Right atrium auricular region (tissue), 2 donors: ENCODE measurements around the gene GCM1. TPM values are rescaled to one million over a fixed set of nuclear protein-coding genes. Genes with fewer than 3 reads are reported as not detected.
"Not testable (repeated sequence)": the region's sequence is repeated elsewhere in the genome, so short reads cannot be mapped to it uniquely, and the experiment has no call there.

Source experiments
- DNase-seq: peaks from one replicate; pipeline ENCODE4 v3.0.0-alpha.2; 2019; ENCODE audit warnings: low spot score
- H3K27ac ChIP-seq, 2 donors: fragments of 200-600 bp; sonication (generic); 1 replicate in 1 of 2; 2 replicates in 1 of 2; pipeline ENCODE4 v1.5.1; 2016 to 2019
- H3K27me3 ChIP-seq, 2 donors: fragments of 200-600 bp; sonication (generic); one replicate each; pipeline versions ENCODE4 v1.5.1 to v1.6.0; 2017 to 2019
- H3K36me3 ChIP-seq: fragments of 200-600 bp; sonication (generic); one replicate; pipeline ENCODE4 v1.5.1; 2016
- H3K4me1 ChIP-seq, 2 donors: fragments of 200-600 bp; sonication (generic); one replicate each; pipeline versions ENCODE4 v1.5.1 to v1.6.0; 2017 to 2019
- H3K4me3 ChIP-seq, 2 donors: fragments of 200-600 bp; sonication (generic); 1 replicate in 1 of 2; 2 replicates in 1 of 2; pipeline ENCODE4 v1.5.1; 2017 to 2019; ENCODE audit warnings: mild to moderate bottlenecking in 1 of 2, moderate library complexity in 1 of 2
- H3K9me3 ChIP-seq, 2 donors: fragments of 200-600 bp; sonication (generic); one replicate each; pipeline ENCODE4 v1.5.1; 2019
- total RNA-seq, 2 donors: library from RNA; depleted of rRNA; stranded (reverse); fragments of >200 nt; gene quantifications; one replicate each; pipeline ENCODE4 v1.1.0, GENCODE V29; 2016
- TF ChIP-seq, protein P1 (sequence below), 2 donors: fragments of 200-600 bp; sonication (generic); IDR thresholded peaks; one replicate each; pipeline ENCODE4 v1.5.1; 2019; ENCODE audit warnings: antibody characterized with exemption in 2 of 2

The GCM1 gene
- total RNA-seq, 2 donors from 2014 or later = not detected

- Histone ChIP-seq H3K36me3 (no peaks in the 10 kb centered on the region), H3K9me3 (no peaks in the 10 kb centered on the region), H3K4me3 (no peak overlapping the region), H3K27ac (no peak overlapping the region), H3K27me3 (no peaks in the 10 kb centered on the region), H3K4me1 (no peaks in the 10 kb centered on the region)
- TF ChIP-seq, protein P1, sequence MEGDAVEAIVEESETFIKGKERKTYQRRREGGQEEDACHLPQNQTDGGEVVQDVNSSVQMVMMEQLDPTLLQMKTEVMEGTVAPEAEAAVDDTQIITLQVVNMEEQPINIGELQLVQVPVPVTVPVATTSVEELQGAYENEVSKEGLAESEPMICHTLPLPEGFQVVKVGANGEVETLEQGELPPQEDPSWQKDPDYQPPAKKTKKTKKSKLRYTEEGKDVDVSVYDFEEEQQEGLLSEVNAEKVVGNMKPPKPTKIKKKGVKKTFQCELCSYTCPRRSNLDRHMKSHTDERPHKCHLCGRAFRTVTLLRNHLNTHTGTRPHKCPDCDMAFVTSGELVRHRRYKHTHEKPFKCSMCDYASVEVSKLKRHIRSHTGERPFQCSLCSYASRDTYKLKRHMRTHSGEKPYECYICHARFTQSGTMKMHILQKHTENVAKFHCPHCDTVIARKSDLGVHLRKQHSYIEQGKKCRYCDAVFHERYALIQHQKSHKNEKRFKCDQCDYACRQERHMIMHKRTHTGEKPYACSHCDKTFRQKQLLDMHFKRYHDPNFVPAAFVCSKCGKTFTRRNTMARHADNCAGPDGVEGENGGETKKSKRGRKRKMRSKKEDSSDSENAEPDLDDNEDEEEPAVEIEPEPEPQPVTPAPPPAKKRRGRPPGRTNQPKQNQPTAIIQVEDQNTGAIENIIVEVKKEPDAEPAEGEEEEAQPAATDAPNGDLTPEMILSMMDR (IDR thresholded peaks at IDR 0.05) = no peak
- DNase-seq = no peak
Observed at GRCh38 chr6:53159558-53159957, 10.9 kb upstream of the GCM1 start.

DNA sequence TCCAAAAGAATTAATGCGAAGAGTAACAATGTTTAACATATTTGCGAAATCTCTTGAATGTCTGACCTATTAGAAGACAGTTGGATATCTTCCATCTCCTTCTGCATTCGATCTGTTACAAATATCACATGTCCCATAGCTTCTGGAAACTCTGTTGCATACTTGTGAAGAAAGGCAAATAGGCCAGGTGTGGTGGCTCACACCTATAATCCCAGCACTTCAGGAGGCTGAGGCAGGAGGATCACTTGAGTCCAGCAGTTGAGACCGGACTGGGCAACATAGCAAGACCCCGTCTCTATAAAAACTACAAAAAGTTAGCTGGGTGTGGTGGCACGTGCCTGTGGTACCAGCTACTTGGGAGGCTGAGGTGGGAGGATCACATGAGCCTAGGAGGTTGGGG lies 9.4 kb upstream of the GCM1 start:
- not testable (repeated sequence) for H3K27me3 ChIP-seq, H3K4me3 ChIP-seq, H3K4me1 ChIP-seq, DNase-seq, H3K27ac ChIP-seq, H3K9me3 ChIP-seq, H3K36me3 ChIP-seq

DNA sequence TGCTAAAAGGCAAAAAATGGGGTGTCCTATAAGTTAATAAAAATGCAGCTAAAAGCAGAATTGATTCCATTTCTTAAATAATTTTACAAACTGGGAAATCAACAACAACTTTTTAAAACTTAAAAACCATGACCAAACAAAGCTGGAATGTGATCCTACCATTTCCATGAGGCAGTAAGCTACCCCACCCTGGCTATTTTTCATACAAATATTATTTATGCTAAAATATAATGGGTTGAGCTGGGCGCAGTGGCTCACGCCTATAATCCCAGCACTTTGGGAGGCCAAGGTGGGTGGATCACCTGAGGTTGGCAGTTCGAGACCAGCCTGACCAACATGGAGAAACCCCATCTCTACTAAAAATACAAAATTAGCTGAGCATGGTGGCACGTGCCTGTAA lies 6.6 kb upstream of the GCM1 start:
- not testable (repeated sequence) for H3K36me3 ChIP-seq, H3K27me3 ChIP-seq, H3K4me1 ChIP-seq, H3K9me3 ChIP-seq, H3K4me3 ChIP-seq, DNase-seq, H3K27ac ChIP-seq

- Histone ChIP-seq H3K4me1 (no peaks in the 10 kb centered on the region), H3K27ac (no peak overlapping the region), H3K27me3 (no peaks in the 10 kb centered on the region), H3K4me3 (no peak overlapping the region), H3K36me3 (no peaks in the 10 kb centered on the region), H3K9me3 (no peaks in the 10 kb centered on the region)
- TF ChIP-seq, protein P1 (IDR thresholded peaks at IDR 0.05) = no peak
- no peak for DNase-seq
Observed at GRCh38 chr6:53154794-53155193, 6.2 kb upstream of the GCM1 start.

DNA sequence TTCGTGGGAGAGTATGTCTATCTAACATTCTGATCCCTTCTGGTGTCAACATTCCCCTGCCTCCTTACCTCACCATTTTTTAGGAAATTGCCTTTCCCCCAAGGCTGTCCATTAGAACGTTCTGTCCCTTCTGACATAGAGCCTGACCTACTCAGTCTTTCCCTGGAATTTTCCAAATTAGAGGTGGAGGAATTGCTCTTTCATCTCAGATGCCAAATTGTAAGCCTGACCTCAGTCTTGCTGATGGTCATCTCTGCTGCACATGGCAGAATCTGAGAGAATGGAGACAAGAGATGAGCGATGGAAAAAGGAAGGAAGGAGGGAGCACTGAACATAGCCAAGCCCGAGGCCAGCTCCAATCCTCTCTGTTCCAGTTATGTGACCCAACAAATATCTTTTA lies 5.4 kb upstream of the GCM1 start:
- no peak for DNase-seq
- no peaks in the 10 kb centered on the region for H3K27me3 ChIP-seq
- no peaks in the 10 kb centered on the region for H3K9me3 ChIP-seq
- H3K27ac ChIP-seq = peak overlapping the region in 1 of 2 donors; percentile 6
- H3K4me1 ChIP-seq = no peaks in the 10 kb centered on the region
- H3K4me3 ChIP-seq = no peak overlapping the region
- H3K36me3 ChIP-seq = no peaks in the 10 kb centered on the region
- TF ChIP-seq, protein P1 (IDR thresholded peaks at IDR 0.05) = no peak

- Histone ChIP-seq H3K4me1 (no peaks in the 10 kb centered on the region), H3K9me3 (no peaks in the 10 kb centered on the region), H3K27me3 (no peaks in the 10 kb centered on the region), H3K4me3 (no peak overlapping the region), H3K27ac (no peak overlapping the region), H3K36me3 (no peaks in the 10 kb centered on the region)
- no peak for DNase-seq
- TF ChIP-seq, protein P1 (IDR thresholded peaks at IDR 0.05) = no peak
Observed at GRCh38 chr6:53152576-53152975, 3.9 kb upstream of the GCM1 start.

DNA sequence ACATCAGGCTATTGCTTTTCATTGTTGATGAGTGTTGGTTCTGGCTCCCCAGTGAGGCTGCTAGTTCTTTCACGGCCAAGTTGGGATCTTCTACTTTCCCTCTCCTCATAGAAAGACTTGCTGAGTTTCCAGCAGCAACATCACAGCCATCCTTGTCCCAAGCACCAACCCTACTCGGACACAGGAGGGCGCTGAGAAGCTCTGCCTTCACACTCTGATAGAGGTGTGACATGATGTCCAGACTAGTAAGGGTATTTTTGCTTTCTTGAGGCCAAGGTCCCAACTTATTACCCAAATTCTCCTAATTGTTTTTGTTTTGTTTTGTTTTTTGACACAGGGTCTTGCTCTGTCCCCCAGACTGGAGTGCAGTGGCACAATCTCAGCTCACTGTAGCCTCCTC lies 3.0 kb upstream of the GCM1 start:
- no peak for DNase-seq
- TF ChIP-seq, protein P1 (IDR thresholded peaks at IDR 0.05) = no peak
- Histone ChIP-seq H3K9me3 (no peaks in the 10 kb centered on the region), H3K36me3 (no peaks in the 10 kb centered on the region), H3K4me1 (no peaks in the 10 kb centered on the region), H3K27me3 (no peaks in the 10 kb centered on the region), H3K27ac (no peak overlapping the region), H3K4me3 (no peak overlapping the region)
